ENCODE results near the gene WASF2. TPM values are rescaled to one million over a fixed set of nuclear protein-coding genes. Genes with fewer than 3 reads are reported as not detected.

The WASF2 gene
- total and polyA plus RNA-seq, 12 donors: 17.4 to 159 (median 60.9) TPM

DNA sequence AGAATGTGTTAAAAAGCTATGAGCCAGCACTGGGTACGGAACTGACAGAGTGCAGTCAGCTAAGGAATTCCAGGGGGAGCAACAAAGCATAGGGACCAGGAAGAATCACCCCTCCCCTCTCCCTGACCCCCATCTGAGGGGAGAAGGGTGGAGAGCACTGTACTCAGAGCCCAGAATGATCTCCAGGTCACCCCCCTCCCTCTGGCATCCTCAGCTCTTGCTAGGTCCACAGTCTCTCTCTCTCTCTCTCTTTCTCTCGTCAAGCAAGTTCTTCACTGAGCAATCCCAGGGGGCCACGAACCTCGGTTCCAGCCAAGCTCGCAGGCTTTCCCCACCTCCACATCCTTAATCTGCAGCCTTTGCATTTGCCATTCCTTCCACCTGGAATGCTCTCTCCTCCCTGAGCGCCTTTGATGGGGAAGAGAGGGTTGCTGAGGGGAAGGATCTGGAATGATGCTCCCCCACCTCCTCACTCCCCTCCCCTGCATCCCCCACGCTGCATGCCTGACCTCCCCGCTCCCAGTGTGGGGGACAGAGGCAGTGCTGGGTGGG, 6.7 kb upstream of the WASF2 start:
- Histone ChIP-seq H3K4me3 (no peak overlapping the region), H3K9me3 (replicated peaks in 1 of 3) (no peaks in the 10 kb centered on the region), H3K36me3 (replicated peaks in 1 of 2) (no peaks in the 10 kb centered on the region), H3K27me3 (no peaks in the 10 kb centered on the region), H3K27ac (no peak overlapping the region), H3K4me1 (replicated peaks in 1 of 2) (peaks cover 0 to 11% of the 10 kb centered on the region in 2 donors)
- TF ChIP-seq, protein P1, sequence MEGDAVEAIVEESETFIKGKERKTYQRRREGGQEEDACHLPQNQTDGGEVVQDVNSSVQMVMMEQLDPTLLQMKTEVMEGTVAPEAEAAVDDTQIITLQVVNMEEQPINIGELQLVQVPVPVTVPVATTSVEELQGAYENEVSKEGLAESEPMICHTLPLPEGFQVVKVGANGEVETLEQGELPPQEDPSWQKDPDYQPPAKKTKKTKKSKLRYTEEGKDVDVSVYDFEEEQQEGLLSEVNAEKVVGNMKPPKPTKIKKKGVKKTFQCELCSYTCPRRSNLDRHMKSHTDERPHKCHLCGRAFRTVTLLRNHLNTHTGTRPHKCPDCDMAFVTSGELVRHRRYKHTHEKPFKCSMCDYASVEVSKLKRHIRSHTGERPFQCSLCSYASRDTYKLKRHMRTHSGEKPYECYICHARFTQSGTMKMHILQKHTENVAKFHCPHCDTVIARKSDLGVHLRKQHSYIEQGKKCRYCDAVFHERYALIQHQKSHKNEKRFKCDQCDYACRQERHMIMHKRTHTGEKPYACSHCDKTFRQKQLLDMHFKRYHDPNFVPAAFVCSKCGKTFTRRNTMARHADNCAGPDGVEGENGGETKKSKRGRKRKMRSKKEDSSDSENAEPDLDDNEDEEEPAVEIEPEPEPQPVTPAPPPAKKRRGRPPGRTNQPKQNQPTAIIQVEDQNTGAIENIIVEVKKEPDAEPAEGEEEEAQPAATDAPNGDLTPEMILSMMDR (IDR thresholded peaks at IDR 0.05): peak in 1 of 6 experiments; percentile 7
- no peak for TF ChIP-seq POLR2A (IDR thresholded peaks at IDR 0.05)
- WGBS, 4 donors: 45 to 58% (median 55%) methylated on average over 5 to 8 of the region's 8 CpGs
- DNase-seq: peak in 1 of 7 donors; percentile 14
- intact Hi-C loops (cut with DNase I): no loop called here

DNA sequence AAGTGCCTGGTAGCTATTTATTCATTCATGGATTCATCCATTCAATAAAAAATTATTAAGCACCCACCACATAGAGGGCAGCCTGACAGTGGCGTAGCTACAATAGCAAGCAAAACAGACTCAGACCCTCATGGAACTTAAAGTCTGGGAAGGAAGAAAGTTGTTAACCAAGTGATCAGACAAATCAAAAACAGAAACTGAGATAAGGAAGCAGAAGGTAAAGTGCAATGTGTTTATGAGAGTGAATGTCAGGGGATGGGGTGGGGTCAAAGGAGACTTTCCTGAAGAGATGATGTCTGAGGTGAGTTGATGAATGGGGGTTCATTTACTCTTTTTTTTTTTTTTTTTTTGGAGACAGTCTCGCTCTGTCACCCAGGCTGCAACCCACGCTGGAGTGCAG, 2.8 kb upstream of the WASF2 start:
- Histone ChIP-seq H3K4me3 (no peak overlapping the region), H3K9me3 (replicated peaks in 1 of 3) (no peaks in the 10 kb centered on the region), H3K27ac (peak overlapping the region in 3 of 5 donors; percentile 43 to 99 (median 88)), H3K36me3 (replicated peaks in 1 of 2) (no peaks in the 10 kb centered on the region), H3K4me1 (replicated peaks in 1 of 2) (peaks cover 11 to 34% of the 10 kb centered on the region in 2 donors), H3K27me3 (no peaks in the 10 kb centered on the region)
- no peak for DNase-seq
- WGBS, 4 donors: 89 to 95% (median 95%) methylated on average over 3 of the region's 3 CpGs
- TF ChIP-seq POLR2A (IDR thresholded peaks at IDR 0.05): no peak
- TF ChIP-seq, protein P1 (IDR thresholded peaks at IDR 0.05): no peak
- intact Hi-C loops (cut with DNase I): no loop called here

DNA sequence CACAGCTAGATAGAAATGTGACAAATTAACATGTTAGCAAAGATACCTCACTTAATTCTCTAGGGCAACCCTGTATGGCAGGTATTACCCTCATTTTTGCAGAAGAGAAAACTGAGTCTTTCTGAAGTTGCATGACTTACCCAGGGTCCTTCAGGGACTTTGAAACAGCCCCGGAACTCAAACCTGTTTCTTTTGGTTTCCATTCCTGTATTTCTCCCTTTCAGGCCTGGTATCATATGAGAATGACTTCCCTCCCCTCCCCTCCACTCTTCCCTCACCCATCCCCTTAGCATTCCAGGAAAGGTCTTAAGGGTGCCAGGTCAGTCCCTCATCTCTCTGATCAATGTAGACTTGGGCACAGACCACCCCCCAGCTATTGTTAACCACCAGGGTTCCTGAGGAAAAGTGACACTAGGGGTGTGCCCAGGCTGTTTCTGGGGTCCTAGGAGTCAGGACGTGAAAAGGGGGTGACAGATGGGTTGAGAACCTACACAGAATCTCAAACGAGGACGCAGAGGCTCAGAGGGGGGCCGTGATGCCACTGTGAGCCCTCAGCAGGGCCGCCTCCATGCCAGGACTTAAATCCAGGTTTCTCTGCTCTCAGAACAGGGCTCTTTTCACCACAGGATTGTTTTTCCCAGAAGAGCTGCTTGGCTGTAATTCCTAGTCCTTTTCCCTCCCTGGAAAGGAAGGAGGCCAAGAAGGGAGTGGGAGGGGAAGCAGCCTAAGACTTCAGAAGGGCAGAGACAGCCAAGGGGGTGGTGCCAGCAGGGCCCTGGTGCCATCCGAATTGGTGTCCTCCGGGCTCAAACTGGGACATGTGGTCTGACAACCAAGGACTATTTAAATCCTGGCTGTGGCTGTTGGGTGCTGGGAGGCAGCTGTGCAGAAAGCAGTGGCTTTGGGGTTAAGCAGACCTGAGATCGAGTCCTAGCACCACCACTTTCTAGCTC, 2.1 kb upstream of the WASF2 start:
- no peaks in the 10 kb centered on the region for H3K36me3 ChIP-seq (replicated peaks in 1 of 2)
- WGBS, 4 donors: 25 to 36% (median 31%) methylated on average over 8 to 9 of the region's 9 CpGs
- no peak overlapping the region for H3K4me3 ChIP-seq
- H3K27me3 ChIP-seq: no peaks in the 10 kb centered on the region
- DNase-seq: peak; percentile 34 to 88 (median 68)
- intact Hi-C loops (cut with DNase I): no loop called here
- no peak for TF ChIP-seq POLR2A (IDR thresholded peaks at IDR 0.05)
- TF ChIP-seq, protein P1 (IDR thresholded peaks at IDR 0.05): no peak
- H3K4me1 ChIP-seq (replicated peaks in 1 of 2): peaks cover 13 to 37% of the 10 kb centered on the region in 2 donors
- H3K27ac ChIP-seq: peak overlapping the region; percentile 10 to 99 (median 88)
- H3K9me3 ChIP-seq (replicated peaks in 1 of 3): no peaks in the 10 kb centered on the region

DNA sequence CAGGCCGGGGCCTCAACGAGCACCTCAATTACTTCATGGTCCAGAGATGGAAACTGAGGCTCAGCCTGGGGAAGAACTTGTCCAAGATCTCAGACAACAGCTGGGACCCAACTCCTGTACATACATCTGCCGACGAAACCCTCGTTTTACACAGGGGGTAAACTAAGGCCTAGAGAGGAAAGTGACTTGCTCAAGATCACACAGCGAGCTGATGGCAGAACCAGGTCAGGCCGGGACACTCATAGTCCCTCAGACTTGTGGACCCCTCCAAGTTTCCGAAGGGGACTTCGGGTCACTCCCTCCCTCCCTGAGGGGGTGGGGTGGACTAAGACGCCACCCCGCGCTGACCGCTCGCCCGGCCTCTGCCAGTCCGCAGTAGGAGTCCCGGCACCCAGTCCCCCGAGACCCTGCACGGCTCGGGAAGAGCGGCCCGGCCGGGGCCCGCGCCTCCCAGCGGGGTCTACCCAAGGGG, 430 bp downstream of the WASF2 start:
- Histone ChIP-seq H3K27ac (peak overlapping the region; percentile 55 to 99 (median 96)), H3K4me3 (peak overlapping the region; percentile 11 to 92 (median 77)), H3K9me3 (replicated peaks in 1 of 3) (no peaks in the 10 kb centered on the region), H3K27me3 (no peaks in the 10 kb centered on the region), H3K4me1 (replicated peaks in 1 of 2) (peaks cover 13 to 50% of the 10 kb centered on the region in 2 donors), H3K36me3 (replicated peaks in 1 of 2) (no peaks in the 10 kb centered on the region)
- WGBS, 4 donors: 0 to 1% (median 0%) methylated on average over 7 to 26 of the region's 26 CpGs
- intact Hi-C loops (cut with DNase I): loop anchor here in 1 of 2 donors (10.0 kb wide), 1 partner anchor 55 kb away; no protein-coding TSS in a partner anchor
- peak in 6 of 7 donors; percentile 32 to 62 (median 50) for DNase-seq
- TF ChIP-seq, protein P1 (IDR thresholded peaks at IDR 0.05): no peak
- no peak for TF ChIP-seq POLR2A (IDR thresholded peaks at IDR 0.05)
